K562 (cell line): Measurements from ENCODE around the gene MINK1. TPM values are rescaled to one million over a fixed set of nuclear protein-coding genes. Genes with fewer than 3 reads are reported as not detected.

Experiments used
- ATAC-seq: fragments of 200-7000 bp; cut with Tn5 transposase; 3 replicates; pipeline ENCODE4 v1.9.1; 2020; ENCODE audit warnings: moderate library complexity
- BruUV-seq: library from RNA; stranded (reverse); fragments of 400-500 nt; replicated peaks from 2 replicates; lab custom pipeline; 2021; lab: Mats Ljungman, UMichigan
- CTCF ChIA-PET: fragments of 300-600 bp; formaldehyde crosslinking; extraction: SDS; loops from one replicate; lab custom pipeline; 2021; ENCODE audit warnings: low intra/inter-chr PET ratio; lab: Yijun Ruan, JAX
- POLR2A ChIA-PET: fragments of 300-600, 350-650 bp; sonication (Branson Sonifier 250); formaldehyde crosslinking; extraction: SDS; loops from one replicate; lab custom pipeline; 2021; ENCODE audit warnings: antibody characterized with exemption, inconsistent platforms; lab: Yijun Ruan, JAX
- DNase-seq, 4 experiments: peaks; one replicate each; pipeline versions ENCODE4 v3.0.0 to v3.0.0-alpha.2; 2011 to 2018; ENCODE audit warnings: low spot score in 3 of 4, mixed read lengths in 3 of 4; ENCODE audit errors: extremely low read depth in 1 of 4
- FAIRE-seq: peaks from 2 replicates; lab custom pipeline; 2011; peaks lifted over from hg19 to GRCh38; lab: Jason Lieb, UNC
- H2AFZ ChIP-seq: 2 replicates; pipeline ENCODE4 v1.6.0; 2011; ENCODE audit warnings: low read depth, low read length, control low read depth, inconsistent platforms
- H3K27ac ChIP-seq: fragments of 200-600 bp; 3 replicates; pipeline ENCODE4 v1.8.0; 2011; ENCODE audit warnings: low read depth, mild to moderate bottlenecking, control low read depth, inconsistent platforms, low read length, moderate library complexity, mixed read lengths; ENCODE audit errors: extremely low read depth
- H3K27me3 ChIP-seq, 2 experiments: fragments of 300-600 bp in 1 of 2; 2 replicates in 1 of 2; 3 replicates in 1 of 2; pipeline versions ENCODE4 v1.6.0 to v1.8.0; 2011; ENCODE audit warnings: inconsistent platforms in 2 of 2, low read length in 2 of 2, mild to moderate bottlenecking in 1 of 2, mixed read lengths in 1 of 2, moderate library complexity in 1 of 2; ENCODE audit not compliant: control insufficient read depth in 2 of 2, insufficient read depth in 2 of 2
- H3K36me3 ChIP-seq: fragments of 300-600 bp; 3 replicates; pipeline ENCODE4 v1.8.0; 2011; ENCODE audit warnings: mild to moderate bottlenecking, low read length, inconsistent platforms; ENCODE audit not compliant: control insufficient read depth, insufficient read depth
- H3K4me1 ChIP-seq, 2 experiments: fragments of 200-600 bp in 1 of 2; replicated peaks in 1 of 2; 2 replicates in 1 of 2; 3 replicates in 1 of 2; pipeline versions ENCODE4 v1.5.1 to v1.8.0; 2011; ENCODE audit warnings: inconsistent platforms in 2 of 2, low read length in 2 of 2, mild to moderate bottlenecking in 1 of 2, mixed read lengths in 1 of 2, moderate library complexity in 1 of 2; ENCODE audit not compliant: control insufficient read depth in 2 of 2, insufficient read depth in 2 of 2
- H3K4me2 ChIP-seq: 2 replicates; pipeline ENCODE4 v1.6.1; 2011; ENCODE audit warnings: low read length, control low read depth, inconsistent platforms, mixed read lengths; ENCODE audit not compliant: insufficient read depth
- H3K4me3 ChIP-seq: fragments of 200-600 bp; sonication (generic), shearing (Covaris generic); 2 replicates; pipeline ENCODE4 v1.5.1; 2016; ENCODE audit warnings: control low read depth, inconsistent platforms
- H3K79me2 ChIP-seq: fragments of 200-600 bp; 3 replicates; pipeline ENCODE4 v1.8.0; 2011; ENCODE audit warnings: low read length, inconsistent platforms; ENCODE audit not compliant: control insufficient read depth, insufficient read depth
- H3K9ac ChIP-seq, 2 experiments: 2 replicates each; pipeline versions ENCODE4 v1.6.0 to v1.6.1; 2011; ENCODE audit warnings: low read depth in 2 of 2, low read length in 2 of 2, control low read depth in 1 of 2, inconsistent platforms in 1 of 2, mild to moderate bottlenecking in 1 of 2, mixed read lengths in 1 of 2; ENCODE audit not compliant: insufficient read depth in 1 of 2
- H3K9me1 ChIP-seq: one replicate; pipeline ENCODE4 v1.6.0; 2011; ENCODE audit warnings: inconsistent platforms, mild to moderate bottlenecking, low read length, moderate library complexity; ENCODE audit not compliant: control insufficient read depth, insufficient read depth
- H3K9me3 ChIP-seq: replicated peaks from 2 replicates; pipeline ENCODE4 v1.5.1; 2011; ENCODE audit warnings: low read depth, low read length, inconsistent platforms; ENCODE audit not compliant: control insufficient read depth, insufficient read depth
- H4K20me1 ChIP-seq: replicated peaks from 2 replicates; pipeline ENCODE4 v1.6.1; 2011; ENCODE audit warnings: low read length, inconsistent platforms, mixed read lengths; ENCODE audit not compliant: control insufficient read depth, insufficient read depth
- GATA2 ChIP-seq: sonication (generic); formaldehyde crosslinking; IDR thresholded peaks from 2 replicates; pipeline ENCODE4 v1.4.0; 2020; ENCODE audit warnings: mild to moderate bottlenecking, missing genetic modification reagents
- KDM2B ChIP-seq: fragments of 250-450 bp; sonication (Bioruptor Pico); IDR thresholded peaks from 2 replicates; pipeline ENCODE4 v1.8.0; 2021; ENCODE audit warnings: mild to moderate bottlenecking, moderate library complexity
- NR2C1 ChIP-seq, 2 experiments: fragments of 450-650 bp; IDR thresholded peaks; 2 replicates each; pipeline ENCODE4 v1.6.1; 2017; ENCODE audit warnings: mild to moderate bottlenecking in 2 of 2, antibody characterized with exemption in 1 of 2, inconsistent platforms in 1 of 2, missing compliant biosample characterization in 1 of 2, missing genetic modification characterization in 1 of 2
- PHTF2 ChIP-seq: fragments of 250-450 bp; sonication (Bioruptor Pico); IDR thresholded peaks from 2 replicates; pipeline ENCODE4 v1.5.0; 2021; ENCODE audit warnings: mild to moderate bottlenecking
- POLR2G ChIP-seq: fragments of 200-400 bp; formaldehyde crosslinking; IDR thresholded peaks from 2 replicates; pipeline ENCODE4 v1.6.1; 2017; ENCODE audit warnings: low read depth, mild to moderate bottlenecking, antibody characterized with exemption, low read length, moderate library complexity
- RBM22 ChIP-seq: fragments of 200-400 bp; formaldehyde crosslinking; IDR thresholded peaks from 2 replicates; pipeline ENCODE4 v1.6.1; 2018; ENCODE audit warnings: low read length, low read depth; ENCODE audit not compliant: poor library complexity, severe bottlenecking
- ZBTB5 ChIP-seq: fragments of 450-650 bp; IDR thresholded peaks from 2 replicates; pipeline ENCODE4 v1.6.1; 2017; ENCODE audit warnings: antibody characterized with exemption
- WGBS: fragments of 100-300 bp; shearing (Covaris generic); methylation state at CpG from one replicate; pipeline ENCODE4 v1.1.6; 2016; ENCODE audit warnings: low coverage, mixed read lengths; ENCODE audit not compliant: insufficient coverage; ENCODE audit errors: missing lambda C conversion rate; 5-methylcytosine and 5-hydroxymethylcytosine counted together
- in situ Hi-C: fragments of 300-500 bp; cut with MboI; formaldehyde crosslinking; loops from 4 replicates; pipeline ENCODE4 v1.15.0; 2018; ENCODE audit warnings: inconsistent platforms, mixed read lengths
- intact Hi-C: fragments of 100-400 bp; cut with micrococcal nuclease; formaldehyde crosslinking; loops from 2 replicates; pipeline ENCODE4 v1.14.2; 2022
- polyA plus RNA-seq, 8 experiments: library from polyadenylated mRNA; depleted of rRNA in 4 of 8; stranded (reverse) in 5 of 8; unstranded in 3 of 8; fragments of >200 nt; fragmentation: Nextera tagmentation in 2 of 8; fragmentation: Illumina TruSeq in 1 of 8; extraction: Ambion mirVana in 2 of 8; extraction: Trizol in 1 of 8; gene quantifications; 2 replicates each; pipeline versions ENCODE4 v1.2.1 to v1.2.3, GENCODE V29; 2011 to 2014; ENCODE audit warnings: inconsistent platforms in 1 of 8, missing spikeins in 1 of 8
- total RNA-seq, 7 experiments: library from RNA; depleted of rRNA in 6 of 7; stranded (reverse); fragments of >200 nt in 6 of 7; fragmentation: Illumina TruSeq in 2 of 7; extraction: Trizol in 2 of 7; gene quantifications; 2 replicates each; pipeline versions ENCODE4 v1.2.1 to v1.2.3, GENCODE V29; 2011 to 2021; ENCODE audit warnings: low replicate concordance in 1 of 7

Gene MINK1
- total and polyA plus RNA-seq, 9 of the 15 experiments (the other 6 are each of a cell fraction or from before 2014, with no cell fraction given): 0.11 to 54.2 (median 14.9) TPM

DNA sequence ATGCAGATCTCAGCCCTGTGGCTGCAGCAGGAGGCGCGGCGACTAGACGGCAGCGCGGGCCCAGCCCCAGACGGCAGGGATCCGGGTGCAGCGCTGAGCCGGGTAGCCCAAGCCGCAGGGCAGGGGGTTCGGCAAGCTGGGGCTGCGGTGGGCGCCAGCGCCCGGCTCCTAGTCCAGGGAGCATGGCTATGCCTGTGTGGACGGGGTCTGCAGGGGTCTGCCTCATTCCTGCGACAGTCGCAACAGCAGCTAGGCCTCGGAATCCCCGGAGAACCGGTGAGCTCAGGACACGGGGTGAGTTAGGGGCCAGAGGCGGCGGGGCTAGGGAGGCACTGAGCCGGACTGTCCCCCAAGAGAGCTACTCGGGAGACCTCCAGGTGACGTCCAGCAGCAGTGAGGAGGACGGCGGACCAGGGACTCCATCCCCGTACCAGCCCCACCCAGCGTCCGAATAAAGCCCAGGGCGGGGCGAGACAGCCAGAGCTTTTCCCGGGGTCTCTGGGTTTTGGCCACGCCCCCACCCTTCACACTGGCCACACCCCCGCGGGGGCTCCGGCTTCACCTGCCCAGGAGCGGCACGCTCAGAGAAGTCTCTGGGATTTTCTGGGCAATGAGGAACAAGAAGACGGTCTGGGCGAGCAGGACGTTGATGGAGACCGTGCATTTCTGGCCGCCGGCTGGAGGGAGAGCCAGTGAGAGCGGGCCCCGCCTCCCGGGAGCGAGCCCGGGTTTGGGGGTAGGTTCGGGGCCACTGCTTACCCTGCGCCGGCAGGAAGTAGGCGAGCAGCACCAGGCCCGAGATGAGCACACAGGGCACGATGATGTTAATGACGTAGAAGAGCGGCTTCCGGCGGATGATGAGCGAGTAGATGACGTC is 67.3 kb downstream of the MINK1 start:
- H3K79me2 ChIP-seq: no peaks in the 10 kb centered on the region
- H3K27me3 ChIP-seq: no peaks in the 10 kb centered on the region
- H3K4me1 ChIP-seq: peaks cover 14 to 33% of the 10 kb centered on the region in 2 experiments
- no peak for FAIRE-seq
- ATAC-seq: no peak
- in situ Hi-C loops: no loop called here
- POLR2A ChIA-PET: no interaction called here
- intact Hi-C loops: loop anchor here (10.0 kb wide), 1 partner anchor 64 kb away; the partner anchor contains the start of gene SPAG7
- H3K9me1 ChIP-seq: peaks cover 2% of the 10 kb centered on the region
- BruUV-seq: no TSS peak
- no peak overlapping the region for H3K9ac ChIP-seq
- CTCF ChIA-PET: no interaction called here
- 96% methylated on average over 24 of the region's 65 CpGs for WGBS
- DNase-seq: no peak
- H3K36me3 ChIP-seq: peaks cover 13% of the 10 kb centered on the region; the same call in 1 of the 3 replicates
- no peak overlapping the region for H3K27ac ChIP-seq
- H3K4me2 ChIP-seq: no peak overlapping the region
- no peaks in the 10 kb centered on the region for H4K20me1 ChIP-seq
- no peaks in the 10 kb centered on the region for H3K9me3 ChIP-seq
- H3K4me3 ChIP-seq: no peak overlapping the region
- no peak overlapping the region for H2AFZ ChIP-seq
- TF ChIP-seq POLR2G: peak; percentile 34; the same call in 1 of the 2 replicates
- TF ChIP-seq PHTF2: no peak
- no peak for TF ChIP-seq ZBTB5
- TF ChIP-seq RBM22: peak; percentile 33
- TF ChIP-seq KDM2B (CRISPR knock-in tag): no peak
- TF ChIP-seq NR2C1 (IDR thresholded peaks at IDR 0.05): no peak
- TF ChIP-seq NR2C1 (tag; IDR thresholded peaks at IDR 0.05): no peak
- no peak for TF ChIP-seq GATA2 (CRISPR knock-in tag)
